SK-N-SH (cell line): ENCODE results near the gene NOVA1. TPM values are rescaled to one million over a fixed set of nuclear protein-coding genes. Genes with fewer than 3 reads are reported as not detected.

ENCODE experiments used
- CTCF ChIA-PET: fragments of 300-600, 350-600 bp; formaldehyde crosslinking; extraction: SDS; loops from one replicate; lab custom pipeline; 2021; lab: Yijun Ruan, JAX
- POLR2A ChIA-PET: fragments of 350-600 bp; sonication (Branson Sonifier 250); formaldehyde crosslinking; extraction: SDS; loops from one replicate; lab custom pipeline; 2020; ENCODE audit warnings: antibody characterized with exemption, inconsistent platforms; lab: Yijun Ruan, JAX
- DNase-seq: peaks from one replicate; pipeline ENCODE4 v3.0.0; 2012
- H2AFZ ChIP-seq: fragments of 200-600 bp; sonication (generic); 2 replicates; pipeline ENCODE4 v1.8.1; 2016; ENCODE audit warnings: antibody characterized with exemption, mild to moderate bottlenecking, low read depth
- H3F3A ChIP-seq: fragments of 200-600 bp; sonication (generic); replicated peaks from 2 replicates; pipeline ENCODE3; 2016; ENCODE audit warnings: antibody characterized with exemption, mild to moderate bottlenecking; ENCODE audit not compliant: insufficient read depth
- H3K27ac ChIP-seq, 2 experiments: fragments of 200-500 bp in 1 of 2; fragments of 200-600 bp in 1 of 2; sonication (Bioruptor generic) in 1 of 2; sonication (generic), shearing (Covaris generic) in 1 of 2; 2 replicates each; pipeline versions ENCODE4 v1.5.1 to v1.6.1; 2014 to 2016; ENCODE audit warnings: low read depth in 2 of 2, inconsistent platforms in 1 of 2, low read length in 1 of 2, mild to moderate bottlenecking in 1 of 2, mixed read lengths in 1 of 2
- H3K27me3 ChIP-seq: fragments of 200-600 bp; sonication (generic), shearing (Covaris generic); 2 replicates; pipeline ENCODE4 v1.6.1; 2016; ENCODE audit warnings: mixed run types; ENCODE audit not compliant: insufficient read depth
- H3K36me3 ChIP-seq, 2 experiments: fragments of 200-500 bp in 1 of 2; fragments of 200-600 bp in 1 of 2; sonication (Bioruptor generic) in 1 of 2; sonication (generic) in 1 of 2; replicated peaks in 1 of 2; 2 replicates each; pipeline versions ENCODE3 to v1.5.1; 2014 to 2016; ENCODE audit warnings: low read length in 1 of 2, mild to moderate bottlenecking in 1 of 2; ENCODE audit not compliant: insufficient read depth in 2 of 2, control insufficient read depth in 1 of 2
- H3K4me1 ChIP-seq, 2 experiments: fragments of 200-500 bp in 1 of 2; fragments of 200-600 bp in 1 of 2; sonication (Bioruptor generic) in 1 of 2; sonication (generic), shearing (Covaris generic) in 1 of 2; 2 replicates each; pipeline versions ENCODE4 v1.5.1 to v1.6.1; 2014 to 2016; ENCODE audit warnings: low read depth in 1 of 2, low read length in 1 of 2, mixed run types in 1 of 2; ENCODE audit not compliant: insufficient read depth in 2 of 2, control insufficient read depth in 1 of 2
- H3K4me2 ChIP-seq: fragments of 200-600 bp; sonication (generic), shearing (Covaris generic); 2 replicates; pipeline ENCODE4 v1.6.1; 2017; ENCODE audit warnings: mixed run types
- H3K4me3 ChIP-seq, 2 experiments: fragments of 200-500 bp in 1 of 2; fragments of 200-600 bp in 1 of 2; sonication (Bioruptor generic) in 1 of 2; sonication (generic), shearing (Covaris generic) in 1 of 2; 2 replicates each; pipeline versions ENCODE4 v1.5.1 to v1.8.1; 2014 to 2016; ENCODE audit warnings: low read depth in 2 of 2, inconsistent platforms in 1 of 2, low read length in 1 of 2, mild to moderate bottlenecking in 1 of 2, mixed read lengths in 1 of 2, moderate library complexity in 1 of 2
- H3K79me2 ChIP-seq: fragments of 200-600 bp; sonication (generic); 2 replicates; pipeline ENCODE4 v1.8.1; 2017; ENCODE audit warnings: mild to moderate bottlenecking; ENCODE audit not compliant: insufficient read depth
- H3K9ac ChIP-seq: fragments of 200-600 bp; sonication (generic); 2 replicates; pipeline ENCODE4 v1.6.1; 2017; ENCODE audit warnings: mixed run types
- H3K9me2 ChIP-seq: fragments of 200-600 bp; sonication (generic); 2 replicates; pipeline ENCODE4 v1.6.1; 2017; ENCODE audit warnings: mixed run types
- H3K9me3 ChIP-seq: fragments of 200-600 bp; sonication (generic); 2 replicates; pipeline ENCODE4 v1.6.1; 2017; ENCODE audit warnings: mixed run types, mild to moderate bottlenecking, moderate library complexity
- H4K20me1 ChIP-seq: fragments of 200-600 bp; sonication (generic); 2 replicates; pipeline ENCODE4 v1.6.1; 2017; ENCODE audit warnings: mild to moderate bottlenecking, mixed run types; ENCODE audit not compliant: insufficient read depth
- EP300 ChIP-seq, 2 experiments: IDR thresholded peaks; 2 replicates each; pipeline versions ENCODE4 v1.4.0 to v1.6.1; 2012; ENCODE audit warnings: borderline replicate concordance in 1 of 2, low read depth in 1 of 2, low read length in 1 of 2
- EZH2phosphoT487 ChIP-seq: fragments of 200-600 bp; sonication (generic); IDR thresholded peaks from 2 replicates; pipeline ENCODE4 v1.6.1; 2017; ENCODE audit warnings: low read depth, mixed run types, mild to moderate bottlenecking, antibody characterized with exemption, moderate library complexity, borderline replicate concordance
- FOSL2 ChIP-seq: IDR thresholded peaks from 2 replicates; pipeline ENCODE4 v1.4.0; 2012; ENCODE audit warnings: low read depth, mild to moderate bottlenecking, moderate library complexity, borderline replicate concordance
- FOXM1 ChIP-seq: IDR thresholded peaks from 2 replicates; pipeline ENCODE4 v1.4.0; 2012; ENCODE audit warnings: low read depth, mild to moderate bottlenecking
- MEF2A ChIP-seq: IDR thresholded peaks from 2 replicates; pipeline ENCODE4 v1.4.0; 2012; ENCODE audit warnings: low read depth, borderline replicate concordance
- RXRA ChIP-seq: IDR thresholded peaks from 2 replicates; pipeline ENCODE4 v1.4.0; 2012; ENCODE audit warnings: low read depth, mild to moderate bottlenecking, borderline replicate concordance
- SIN3A ChIP-seq: IDR thresholded peaks from 2 replicates; pipeline ENCODE4 v1.6.1; 2012; ENCODE audit warnings: low read depth, mild to moderate bottlenecking, low read length, moderate library complexity, borderline replicate concordance
- TEAD4 ChIP-seq: IDR thresholded peaks from 2 replicates; pipeline ENCODE4 v1.4.0; 2012; ENCODE audit warnings: mild to moderate bottlenecking, borderline replicate concordance; ENCODE audit not compliant: insufficient read depth
- WGBS: methylation state at CpG from one replicate; pipeline ENCODE4 v1.1.6; 2017; ENCODE audit warnings: low lambda C conversion rate; 5-methylcytosine and 5-hydroxymethylcytosine counted together
- polyA plus RNA-seq, 3 experiments: library from polyadenylated mRNA; depleted of rRNA; stranded (reverse); fragments of >200 nt; gene quantifications; 2 replicates each; pipeline ENCODE4 v1.2.3, GENCODE V29; 2012
- TF ChIP-seq, protein P1 (sequence below): IDR thresholded peaks from 2 replicates; pipeline ENCODE4 v1.4.0; 2012; ENCODE audit warnings: low read depth, borderline replicate concordance
- TF ChIP-seq, protein P2 (sequence below): fragments of 200-600 bp; sonication (generic); IDR thresholded peaks from 2 replicates; pipeline ENCODE4 v1.6.1; 2017; ENCODE audit warnings: antibody characterized with exemption, mild to moderate bottlenecking, moderate library complexity
- TF ChIP-seq, protein P3 (sequence below): fragments of 150-350 bp; IDR thresholded peaks from 2 replicates; pipeline ENCODE4 v1.6.1; 2016; ENCODE audit warnings: mild to moderate bottlenecking, low read depth, low read length
- TF ChIP-seq, protein P4 (sequence below): IDR thresholded peaks from 2 replicates; pipeline ENCODE4 v1.4.0; 2012; ENCODE audit warnings: low read depth, borderline replicate concordance

Gene NOVA1
- polyA plus RNA-seq, 1 of the 3 experiments (the other 2 are of a cell fraction) = 0.44 TPM

DNA sequence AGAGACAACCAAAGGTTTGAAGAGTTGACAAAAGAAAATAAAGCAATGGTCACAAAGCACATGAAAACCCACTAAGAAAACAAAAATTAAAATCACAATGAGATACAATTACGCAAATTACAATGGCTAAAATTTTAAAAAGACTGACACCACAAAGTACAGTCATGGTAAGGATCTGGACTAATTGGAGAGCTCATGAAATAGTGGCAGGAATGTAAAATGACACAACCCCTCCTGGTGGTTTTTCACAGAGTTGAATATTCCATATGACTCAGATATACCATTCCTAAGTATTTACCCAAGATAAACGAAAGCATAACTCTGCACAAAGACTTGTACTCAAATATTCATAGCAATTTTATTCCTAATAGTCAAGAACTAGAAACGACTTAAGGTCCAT is 65.9 kb downstream of the NOVA1 start:
- H3K4me3 ChIP-seq = no peak overlapping the region
- POLR2A ChIA-PET = no interaction called here
- no peak for DNase-seq

DNA sequence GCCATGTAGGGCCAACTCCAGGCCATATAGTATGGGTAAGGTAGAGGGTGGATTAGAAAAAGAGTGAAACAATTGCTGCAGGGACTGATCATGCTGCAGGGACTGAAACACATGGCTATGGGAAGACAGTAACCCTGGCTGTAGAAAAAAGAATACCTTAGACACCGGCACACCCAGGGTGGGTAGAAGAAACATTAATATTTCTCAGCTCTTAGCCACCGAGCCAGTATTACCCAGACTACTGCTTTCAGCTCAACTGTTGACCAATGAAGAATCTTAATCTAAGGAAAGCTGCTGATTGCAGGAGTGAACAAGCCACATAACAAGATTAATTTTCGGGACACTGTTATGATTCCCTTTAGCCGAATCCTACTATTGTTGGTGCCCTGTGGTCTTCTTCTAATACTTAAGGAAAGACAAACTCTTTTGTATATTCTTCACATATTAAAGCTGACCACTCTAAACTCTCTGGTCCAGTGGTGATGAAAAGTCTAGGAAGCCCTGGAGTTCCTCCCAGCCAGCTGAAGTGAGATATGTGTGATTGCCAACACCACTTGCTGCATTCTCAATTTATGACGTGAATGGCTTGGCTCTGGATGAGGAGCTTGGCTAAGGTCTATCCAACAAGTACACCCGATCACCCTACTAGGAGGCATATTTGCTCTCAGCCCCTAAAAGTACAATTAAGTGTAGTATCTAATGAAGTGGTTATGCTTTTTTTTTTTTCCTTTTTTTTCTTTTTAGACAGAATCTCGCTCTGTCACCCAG is 69.2 kb downstream of the NOVA1 start:
- 63% methylated on average over 7 of the region's 7 CpGs for WGBS
- CTCF ChIA-PET = no interaction called here
- TF ChIP-seq, protein P1, sequence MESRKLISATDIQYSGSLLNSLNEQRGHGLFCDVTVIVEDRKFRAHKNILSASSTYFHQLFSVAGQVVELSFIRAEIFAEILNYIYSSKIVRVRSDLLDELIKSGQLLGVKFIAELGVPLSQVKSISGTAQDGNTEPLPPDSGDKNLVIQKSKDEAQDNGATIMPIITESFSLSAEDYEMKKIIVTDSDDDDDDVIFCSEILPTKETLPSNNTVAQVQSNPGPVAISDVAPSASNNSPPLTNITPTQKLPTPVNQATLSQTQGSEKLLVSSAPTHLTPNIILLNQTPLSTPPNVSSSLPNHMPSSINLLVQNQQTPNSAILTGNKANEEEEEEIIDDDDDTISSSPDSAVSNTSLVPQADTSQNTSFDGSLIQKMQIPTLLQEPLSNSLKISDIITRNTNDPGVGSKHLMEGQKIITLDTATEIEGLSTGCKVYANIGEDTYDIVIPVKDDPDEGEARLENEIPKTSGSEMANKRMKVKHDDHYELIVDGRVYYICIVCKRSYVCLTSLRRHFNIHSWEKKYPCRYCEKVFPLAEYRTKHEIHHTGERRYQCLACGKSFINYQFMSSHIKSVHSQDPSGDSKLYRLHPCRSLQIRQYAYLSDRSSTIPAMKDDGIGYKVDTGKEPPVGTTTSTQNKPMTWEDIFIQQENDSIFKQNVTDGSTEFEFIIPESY = no peak
- TF ChIP-seq, protein P2, sequence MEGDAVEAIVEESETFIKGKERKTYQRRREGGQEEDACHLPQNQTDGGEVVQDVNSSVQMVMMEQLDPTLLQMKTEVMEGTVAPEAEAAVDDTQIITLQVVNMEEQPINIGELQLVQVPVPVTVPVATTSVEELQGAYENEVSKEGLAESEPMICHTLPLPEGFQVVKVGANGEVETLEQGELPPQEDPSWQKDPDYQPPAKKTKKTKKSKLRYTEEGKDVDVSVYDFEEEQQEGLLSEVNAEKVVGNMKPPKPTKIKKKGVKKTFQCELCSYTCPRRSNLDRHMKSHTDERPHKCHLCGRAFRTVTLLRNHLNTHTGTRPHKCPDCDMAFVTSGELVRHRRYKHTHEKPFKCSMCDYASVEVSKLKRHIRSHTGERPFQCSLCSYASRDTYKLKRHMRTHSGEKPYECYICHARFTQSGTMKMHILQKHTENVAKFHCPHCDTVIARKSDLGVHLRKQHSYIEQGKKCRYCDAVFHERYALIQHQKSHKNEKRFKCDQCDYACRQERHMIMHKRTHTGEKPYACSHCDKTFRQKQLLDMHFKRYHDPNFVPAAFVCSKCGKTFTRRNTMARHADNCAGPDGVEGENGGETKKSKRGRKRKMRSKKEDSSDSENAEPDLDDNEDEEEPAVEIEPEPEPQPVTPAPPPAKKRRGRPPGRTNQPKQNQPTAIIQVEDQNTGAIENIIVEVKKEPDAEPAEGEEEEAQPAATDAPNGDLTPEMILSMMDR = no peak
- TF ChIP-seq, protein P3, sequence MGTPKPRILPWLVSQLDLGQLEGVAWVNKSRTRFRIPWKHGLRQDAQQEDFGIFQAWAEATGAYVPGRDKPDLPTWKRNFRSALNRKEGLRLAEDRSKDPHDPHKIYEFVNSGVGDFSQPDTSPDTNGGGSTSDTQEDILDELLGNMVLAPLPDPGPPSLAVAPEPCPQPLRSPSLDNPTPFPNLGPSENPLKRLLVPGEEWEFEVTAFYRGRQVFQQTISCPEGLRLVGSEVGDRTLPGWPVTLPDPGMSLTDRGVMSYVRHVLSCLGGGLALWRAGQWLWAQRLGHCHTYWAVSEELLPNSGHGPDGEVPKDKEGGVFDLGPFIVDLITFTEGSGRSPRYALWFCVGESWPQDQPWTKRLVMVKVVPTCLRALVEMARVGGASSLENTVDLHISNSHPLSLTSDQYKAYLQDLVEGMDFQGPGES = no peak
- no peak for TF ChIP-seq FOXM1
- TF ChIP-seq FOSL2 = no peak
- no peak for TF ChIP-seq EZH2phosphoT487
- no peak for TF ChIP-seq EP300 (IDR thresholded peaks at IDR 0.05; ENCODE audit: borderline replicate concordance in 1 of 2, low read depth in 1 of 2, low read length in 1 of 2)
- TF ChIP-seq MEF2A = no peak
- TF ChIP-seq, protein P4, sequence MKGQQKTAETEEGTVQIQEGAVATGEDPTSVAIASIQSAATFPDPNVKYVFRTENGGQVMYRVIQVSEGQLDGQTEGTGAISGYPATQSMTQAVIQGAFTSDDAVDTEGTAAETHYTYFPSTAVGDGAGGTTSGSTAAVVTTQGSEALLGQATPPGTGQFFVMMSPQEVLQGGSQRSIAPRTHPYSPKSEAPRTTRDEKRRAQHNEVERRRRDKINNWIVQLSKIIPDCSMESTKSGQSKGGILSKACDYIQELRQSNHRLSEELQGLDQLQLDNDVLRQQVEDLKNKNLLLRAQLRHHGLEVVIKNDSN = no peak
- TF ChIP-seq SIN3A = no peak
- TF ChIP-seq RXRA = no peak

More for the DNA sequence above, 65.9 kb downstream of the NOVA1 start:
- no peaks in the 10 kb centered on the region for H3K4me1 ChIP-seq
- no peak overlapping the region; the same call in 1 of the 2 replicates for H2AFZ ChIP-seq
- no peaks in the 10 kb centered on the region for H3K9me3 ChIP-seq
- no peaks in the 10 kb centered on the region for H4K20me1 ChIP-seq
- H3K4me2 ChIP-seq = no peak overlapping the region
- TF ChIP-seq, protein P3 = no peak
- TF ChIP-seq TEAD4 = no peak
- no peak for TF ChIP-seq FOXM1
- TF ChIP-seq, protein P2 = peak; percentile 47
- no peaks in the 10 kb centered on the region for H3K79me2 ChIP-seq
- no peak overlapping the region for H3K9ac ChIP-seq
- H3K27me3 ChIP-seq = no peaks in the 10 kb centered on the region
- H3K36me3 ChIP-seq = no peaks in the 10 kb centered on the region
- CTCF ChIA-PET = interaction anchor here (0.6 kb wide), 1 partner anchor 508 kb away, joined by 4 read pairs; no protein-coding TSS in a partner anchor
- H3K27ac ChIP-seq = no peak overlapping the region
- no peaks in the 10 kb centered on the region for H3F3A ChIP-seq
- WGBS = 22% methylated on average over 3 of the region's 3 CpGs
- no peaks in the 10 kb centered on the region for H3K9me2 ChIP-seq

More for the DNA sequence above, 69.2 kb downstream of the NOVA1 start:
- Histone ChIP-seq H3K4me1 (no peaks in the 10 kb centered on the region; a peak in 1 of 4 replicates), H3K79me2 (no peaks in the 10 kb centered on the region), H3K4me2 (no peak overlapping the region), H3K27ac (no peak overlapping the region), H3K4me3 (no peak overlapping the region), H3K9me3 (no peaks in the 10 kb centered on the region), H3F3A (no peaks in the 10 kb centered on the region), H3K36me3 (no peaks in the 10 kb centered on the region), H4K20me1 (no peaks in the 10 kb centered on the region), H3K27me3 (no peaks in the 10 kb centered on the region), H2AFZ (no peak overlapping the region), H3K9ac (no peak overlapping the region), H3K9me2 (no peaks in the 10 kb centered on the region)
- no peak for DNase-seq
- POLR2A ChIA-PET = no interaction called here
